ENCODE results near the gene MEDAG.

GRCh38 chr13:30859326-30859725 lies 46.7 kb upstream of the MEDAG start:
- TF ChIP-seq CTCF (optimal IDR thresholded peaks at IDR 0.05 in 1 of 3, IDR thresholded peaks at IDR 0.05 in 1 of 3, conservative IDR thresholded peaks at IDR 0.05 in 1 of 3; ENCODE audit: extremely low read depth in 1 of 3, insufficient read depth in 2 of 3, low read length in 3 of 3) (no peak), EZH2 (IDR thresholded peaks at IDR 0.05; ENCODE audit: low read length) (no peak)
